GM18909 (cell line): ENCODE data around the gene PLCG1.

Source experiments
- ATAC-seq: cut with Tn5 transposase; IDR thresholded peaks from one replicate; pipeline ENCODE4 v1.9.1; 2021; ENCODE audit warnings: mild to moderate bottlenecking; ENCODE audit not compliant: unreplicated experiment, poor library complexity

Gene PLCG1

GRCh38 chr20:41202426-41202825 lies 65.1 kb downstream of the PLCG1 start:
- no peak for ATAC-seq

DNA sequence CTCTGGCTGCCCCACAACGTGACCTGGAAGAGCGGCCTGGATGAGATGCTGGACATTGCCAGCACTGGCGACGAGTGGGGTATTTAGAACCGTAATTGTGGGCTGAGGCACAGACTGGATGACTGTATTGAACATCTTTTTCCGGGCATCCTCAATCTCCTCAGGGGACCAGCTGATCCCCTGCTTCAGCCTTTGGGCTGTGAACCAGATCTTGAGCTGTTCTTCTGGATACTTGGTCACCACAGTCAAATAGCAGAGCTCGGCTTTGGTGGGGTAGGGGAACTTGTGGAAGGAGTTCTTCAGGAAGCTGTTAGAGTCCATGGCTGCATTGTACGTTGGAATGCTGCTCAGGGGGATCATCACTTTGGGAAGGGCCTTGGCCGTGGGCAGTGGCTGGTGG lies 66.3 kb downstream of the PLCG1 start:
- no peak for ATAC-seq

DNA sequence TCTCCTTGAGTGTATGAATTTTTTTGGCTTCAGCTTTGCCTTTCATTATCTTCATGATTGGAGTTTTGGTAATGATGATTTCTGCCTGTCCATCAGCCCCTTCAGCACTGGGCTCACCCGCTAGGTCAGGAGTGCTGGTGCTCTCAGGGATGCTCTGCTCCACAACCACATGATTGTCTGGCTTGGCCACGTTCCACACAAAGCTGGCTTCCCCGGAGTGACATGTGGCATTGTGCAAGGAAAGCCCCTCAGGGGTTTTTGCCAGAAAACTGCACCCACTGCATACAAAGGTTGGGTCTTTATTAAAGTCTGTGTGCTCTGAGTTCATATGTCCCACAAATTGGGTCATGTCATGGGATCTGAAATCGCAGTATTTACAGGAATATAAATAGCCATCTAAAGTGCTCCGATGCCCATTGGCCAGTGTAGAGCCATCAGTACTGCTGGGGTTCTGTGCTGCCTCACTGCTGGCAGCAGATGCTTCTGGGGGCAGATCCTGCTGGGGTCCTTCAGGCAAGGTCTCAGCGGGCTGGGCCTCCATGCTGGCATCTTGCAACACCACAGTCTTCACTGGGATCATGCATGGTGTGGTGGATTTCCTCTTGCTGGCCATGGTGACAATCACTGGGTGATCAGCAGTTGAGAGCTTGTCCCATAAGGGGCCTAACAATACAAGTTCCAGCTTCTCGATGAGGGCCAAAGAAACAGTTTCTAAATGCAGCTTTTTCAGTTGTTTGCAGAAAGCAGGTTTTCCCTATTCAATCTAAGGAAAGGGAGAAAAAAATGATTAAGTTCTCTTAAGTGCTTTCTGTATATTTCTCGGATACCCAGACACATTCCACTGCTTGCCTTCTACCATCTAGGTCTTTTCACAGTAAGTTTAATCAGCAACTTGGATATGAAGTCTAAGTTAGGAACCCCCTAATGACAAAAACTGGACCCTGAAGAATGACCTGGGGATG lies 67.2 kb downstream of the PLCG1 start:
- ATAC-seq = no peak

DNA sequence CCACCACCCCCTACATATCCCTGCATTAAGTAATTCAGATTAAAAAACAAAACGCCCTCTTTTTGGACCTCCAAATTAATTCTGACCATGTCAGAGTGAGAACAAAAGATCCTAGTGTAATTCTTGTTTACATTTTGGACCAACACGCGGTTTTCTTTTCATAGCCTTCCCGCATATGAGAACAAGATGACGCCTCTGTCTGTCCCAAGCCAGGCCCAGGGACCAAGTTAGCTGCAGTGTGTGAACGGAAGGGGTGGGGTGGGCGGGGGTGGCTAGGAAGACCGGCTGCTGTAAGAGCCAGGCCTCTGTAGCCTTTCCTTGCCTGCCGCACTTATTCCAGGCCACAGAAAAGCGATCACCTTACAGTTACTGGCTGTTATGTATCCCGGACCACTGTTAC lies 68.0 kb downstream of the PLCG1 start:
- no peak for ATAC-seq

GRCh38 chr20:41213150-41213820 lies 75.9 kb downstream of the PLCG1 start:
- ATAC-seq = no peak

DNA sequence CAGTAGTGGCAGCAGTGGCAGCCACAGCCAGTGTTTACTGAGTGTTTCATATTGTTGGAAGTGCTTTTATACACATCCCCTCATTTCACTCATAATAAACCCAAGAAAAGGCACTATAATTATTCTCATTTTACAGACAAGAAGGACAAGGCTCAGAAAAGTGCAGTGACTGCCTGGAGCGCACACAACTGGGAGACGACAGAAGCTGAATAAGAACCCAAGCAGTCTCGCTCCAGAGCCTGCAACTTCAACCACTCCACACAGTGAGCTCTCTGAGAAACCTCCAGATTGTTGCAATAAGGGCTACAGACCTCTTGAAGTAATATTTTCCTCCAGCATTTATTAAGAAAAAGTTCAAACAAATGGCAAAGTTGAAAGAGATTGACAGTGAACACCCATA lies 76.9 kb downstream of the PLCG1 start:
- no peak for ATAC-seq

GRCh38 chr20:41214666-41215065 lies 77.3 kb downstream of the PLCG1 start:
- no peak for ATAC-seq

GRCh38 chr20:41217422-41217821 lies 80.1 kb downstream of the PLCG1 start:
- no peak for ATAC-seq

GRCh38 chr20:41218466-41218865 lies 81.1 kb downstream of the PLCG1 start:
- no peak for ATAC-seq

GRCh38 chr20:41219824-41220223 lies 82.5 kb downstream of the PLCG1 start:
- ATAC-seq = no peak

DNA sequence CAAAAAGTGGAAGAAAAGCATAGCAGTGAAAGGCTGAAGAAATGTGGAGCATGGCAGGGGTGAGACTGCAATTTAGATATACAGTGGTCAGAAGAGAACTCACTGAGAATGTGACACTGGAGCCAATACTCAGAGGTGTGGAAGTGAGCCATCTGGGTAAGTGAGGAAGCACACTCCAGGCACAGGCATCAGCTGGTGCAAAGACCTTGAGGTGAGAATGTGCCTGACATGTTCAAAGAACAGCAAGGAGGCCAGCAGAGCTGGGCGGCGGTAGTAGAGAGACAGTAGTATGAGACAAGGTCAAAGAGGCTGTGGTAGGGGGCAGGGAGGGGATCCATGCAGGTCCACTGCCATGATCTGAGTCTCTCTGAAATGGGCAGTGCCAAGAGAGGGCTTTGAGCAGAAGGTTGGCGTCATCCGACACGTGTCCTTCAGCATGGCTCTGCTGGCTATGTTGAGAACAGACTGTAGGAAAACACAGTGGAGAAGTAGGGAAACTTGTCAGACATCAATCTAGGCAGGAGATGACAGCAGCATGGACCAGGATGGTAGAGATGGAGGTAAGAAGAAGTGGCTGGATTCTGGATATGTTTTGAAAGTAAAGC lies 84.4 kb downstream of the PLCG1 start:
- ATAC-seq = no peak

GRCh38 chr20:41222296-41222695 lies 85.0 kb downstream of the PLCG1 start:
- no peak for ATAC-seq

GRCh38 chr20:41222703-41223102 lies 85.4 kb downstream of the PLCG1 start:
- ATAC-seq = no peak

DNA sequence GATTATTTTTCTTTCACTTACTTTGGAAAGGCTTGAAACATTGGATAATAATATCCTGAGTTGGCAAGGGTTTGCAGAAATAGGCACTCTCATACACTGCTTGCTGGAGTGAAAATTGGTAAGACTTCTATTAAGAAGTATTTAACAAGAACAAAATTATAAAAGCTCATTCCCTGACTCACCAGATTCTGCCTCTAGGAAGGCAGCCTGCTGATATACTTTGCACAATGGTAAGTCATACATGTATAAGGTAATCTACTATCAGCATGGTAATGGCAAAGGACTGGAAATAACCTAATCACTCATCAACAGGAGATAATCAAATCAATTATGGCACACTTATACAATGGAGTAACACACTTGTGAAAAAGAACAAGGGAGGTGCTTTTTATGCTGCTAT lies 85.8 kb downstream of the PLCG1 start:
- no peak for ATAC-seq

DNA sequence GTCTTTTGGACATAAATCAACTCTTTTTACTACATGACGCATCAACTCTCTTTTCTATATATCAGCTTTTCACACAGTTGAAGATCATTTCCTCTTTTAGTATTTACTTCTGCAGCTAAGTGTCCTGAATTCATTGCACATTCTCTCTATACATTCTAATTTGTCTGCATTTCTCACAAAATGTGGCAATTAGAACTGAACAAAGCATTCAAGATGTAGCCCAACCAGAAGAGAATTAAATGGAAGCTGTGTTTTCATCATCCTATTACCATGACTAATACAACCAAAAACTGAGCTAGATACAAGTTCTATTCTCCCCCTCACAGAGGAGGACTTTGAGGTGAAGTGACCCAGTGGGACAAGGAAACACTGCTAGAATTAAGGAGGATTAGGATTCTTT lies 86.9 kb downstream of the PLCG1 start:
- no peak for ATAC-seq

DNA sequence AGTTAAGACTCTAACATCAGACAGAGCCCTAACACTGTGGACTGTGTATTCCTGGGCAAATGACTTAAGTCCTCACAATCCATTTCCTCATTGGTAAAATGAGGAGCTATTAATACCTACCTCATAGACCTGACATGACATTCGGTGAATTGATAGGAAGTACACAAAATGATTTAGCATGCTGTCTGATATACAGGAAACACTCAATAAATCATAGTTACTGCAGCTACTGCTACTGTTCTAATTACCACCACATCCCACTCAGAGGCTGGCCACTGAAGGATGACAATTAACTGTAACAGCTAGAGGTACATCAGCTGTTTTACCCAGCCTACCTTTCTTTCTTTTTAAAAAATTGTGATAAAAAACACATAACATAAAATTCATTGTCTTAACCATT lies 87.7 kb downstream of the PLCG1 start:
- no peak for ATAC-seq

DNA sequence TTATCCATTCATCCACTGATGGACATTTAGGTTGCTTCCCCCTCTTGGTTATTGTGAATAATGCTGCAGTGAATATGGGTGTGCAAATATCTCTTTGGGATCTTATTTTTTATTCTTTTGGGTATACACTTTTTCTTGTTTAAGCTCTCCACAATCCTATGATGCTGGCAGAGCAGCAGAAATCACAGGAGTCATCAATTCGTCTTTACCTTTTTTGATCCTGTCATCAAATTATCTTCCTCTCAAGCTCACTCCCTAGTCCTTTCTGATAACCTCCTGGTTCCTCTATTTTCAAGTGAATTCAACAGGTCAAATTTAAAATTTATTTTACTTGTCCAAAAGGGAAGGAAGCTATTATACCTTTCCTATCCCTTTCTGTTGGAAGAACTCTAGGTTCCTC lies 89.1 kb downstream of the PLCG1 start:
- ATAC-seq = no peak
